NT2/D1 (cell line): ENCODE data around the gene CLCNKB.

Experiments used
- SUZ12 ChIP-seq: IDR thresholded peaks from 2 replicates; pipeline ENCODE4 v1.6.1; 2011; ENCODE audit not compliant: insufficient read length, insufficient read depth; ENCODE audit errors: extremely low read depth
- YY1 ChIP-seq: IDR thresholded peaks from 2 replicates; pipeline ENCODE4 v1.6.1; 2011; ENCODE audit not compliant: insufficient read length, insufficient read depth
- ZNF274 ChIP-seq: IDR thresholded peaks from 2 replicates; pipeline ENCODE4 v1.6.1; 2011; ENCODE audit warnings: mild to moderate bottlenecking, low read depth, low read length

- no peak for TF ChIP-seq YY1
- TF ChIP-seq ZNF274: no peak
- no peak for TF ChIP-seq SUZ12
Measured at GRCh38 chr1:16064536-16065268, 21.1 kb downstream of the CLCNKB start.
